Endothelial cell of umbilical vein (primary cell): ENCODE measurements around the gene CASKIN1. TPM values are rescaled to one million over a fixed set of nuclear protein-coding genes. Genes with fewer than 3 reads are reported as not detected.

Experiments used
- BruUV-seq: library from RNA; stranded (reverse); fragments of 400-500 nt; replicated peaks from 2 replicates; lab custom pipeline; 2021; lab: Mats Ljungman, UMichigan
- CTCF ChIA-PET: fragments of 300-600, 350-600 bp; sonication (Branson Sonifier 250); formaldehyde crosslinking; loops from one replicate; lab custom pipeline; 2021; ENCODE audit warnings: antibody characterized with exemption, inconsistent platforms; lab: Charles Lee
- POLR2A ChIA-PET: fragments of 300-600, 350-600 bp; sonication (Branson Sonifier 250); formaldehyde crosslinking; loops from one replicate; lab custom pipeline; 2021; ENCODE audit warnings: antibody characterized with exemption, inconsistent platforms; lab: Charles Lee
- DNase-seq: peaks from one replicate; pipeline ENCODE4 v3.0.0-alpha.2; 2011; ENCODE audit warnings: low read depth, low spot score
- FAIRE-seq: peaks from 2 replicates; lab custom pipeline; 2011; peaks lifted over from hg19 to GRCh38; lab: Jason Lieb, UNC
- H2AFZ ChIP-seq: 2 replicates; pipeline ENCODE4 v1.6.0; 2012; ENCODE audit warnings: low read depth, low read length, control low read depth, inconsistent platforms
- H3K27ac ChIP-seq: 2 replicates; pipeline ENCODE4 v1.5.1; 2011; ENCODE audit warnings: low read depth, mild to moderate bottlenecking, control low read depth, low read length, moderate library complexity; ENCODE audit not compliant: insufficient read depth
- H3K27me3 ChIP-seq, 2 experiments: 2 replicates each; pipeline versions ENCODE4 v1.6.0 to v1.6.1; 2011; ENCODE audit warnings: low read length in 2 of 2, mixed read lengths in 1 of 2; ENCODE audit not compliant: control insufficient read depth in 2 of 2, insufficient read depth in 2 of 2
- H3K36me3 ChIP-seq, 2 experiments: 2 replicates in 1 of 2; 3 replicates in 1 of 2; pipeline ENCODE4 v1.5.1; 2011; ENCODE audit warnings: low read length in 2 of 2, mild to moderate bottlenecking in 1 of 2, moderate library complexity in 1 of 2; ENCODE audit not compliant: control insufficient read depth in 2 of 2, insufficient read depth in 2 of 2; ENCODE audit errors: extremely low read depth in 1 of 2
- H3K4me1 ChIP-seq: 3 replicates; pipeline ENCODE4 v1.5.1; 2011; ENCODE audit warnings: mild to moderate bottlenecking, low read length; ENCODE audit not compliant: control insufficient read depth, insufficient read depth; ENCODE audit errors: extremely low read depth
- H3K4me2 ChIP-seq: 2 replicates; pipeline ENCODE4 v1.6.1; 2011; ENCODE audit warnings: low read length, control low read depth, mixed read lengths; ENCODE audit not compliant: insufficient read depth
- H3K4me3 ChIP-seq, 3 experiments: fragments of 200-600 bp in 1 of 3; sonication (generic), shearing (Covaris generic) in 1 of 3; replicated peaks in 1 of 3; 2 replicates each; pipeline ENCODE4 v1.5.1; 2011 to 2016; ENCODE audit warnings: control low read depth in 3 of 3, low read length in 3 of 3, mild to moderate bottlenecking in 2 of 3, inconsistent platforms in 1 of 3, low read depth in 1 of 3, moderate library complexity in 1 of 3; ENCODE audit not compliant: insufficient read depth in 1 of 3
- H3K79me2 ChIP-seq: 2 replicates; pipeline ENCODE4 v1.6.0; 2012; ENCODE audit warnings: low read length, inconsistent platforms; ENCODE audit not compliant: control insufficient read depth, insufficient read depth
- H3K9ac ChIP-seq: replicated peaks from 2 replicates; pipeline ENCODE3; 2011; ENCODE audit warnings: low read length, control low read depth; ENCODE audit not compliant: insufficient read depth; ENCODE audit errors: extremely low read depth
- H3K9me1 ChIP-seq: replicated peaks from 3 replicates; pipeline ENCODE4 v1.6.0; 2011; ENCODE audit warnings: mild to moderate bottlenecking, low read length; ENCODE audit not compliant: control insufficient read depth, insufficient read depth; ENCODE audit errors: extremely low read depth
- H3K9me3 ChIP-seq: replicated peaks from 2 replicates; pipeline ENCODE4 v1.5.1; 2012; ENCODE audit warnings: low read length, inconsistent platforms; ENCODE audit not compliant: control insufficient read depth, insufficient read depth
- H4K20me1 ChIP-seq: replicated peaks from 2 replicates; pipeline ENCODE3; 2011; ENCODE audit warnings: mild to moderate bottlenecking, low read length; ENCODE audit not compliant: control insufficient read depth, insufficient read depth; ENCODE audit errors: extremely low read depth
- CTCF ChIP-seq, 2 donors: IDR thresholded peaks; 1 replicate in 1 of 2; 2 replicates in 1 of 2; pipeline ENCODE4 v1.5.1; 2011; ENCODE audit warnings: low read length in 2 of 2, mild to moderate bottlenecking in 2 of 2, moderate library complexity in 2 of 2, control low read depth in 1 of 2, inconsistent platforms in 1 of 2, low read depth in 1 of 2; ENCODE audit not compliant: insufficient read depth in 1 of 2; ENCODE audit errors: extremely low read depth in 1 of 2
- EZH2 ChIP-seq: IDR thresholded peaks from 2 replicates; pipeline ENCODE4 v1.6.1; 2012; ENCODE audit warnings: borderline replicate concordance, low read depth, mild to moderate bottlenecking, moderate library complexity, low read length, inconsistent platforms; ENCODE audit not compliant: severe bottlenecking
- FOS ChIP-seq: IDR thresholded peaks from 2 replicates; pipeline ENCODE4 v1.6.1; 2011; ENCODE audit warnings: mild to moderate bottlenecking, low read length, moderate library complexity, borderline replicate concordance; ENCODE audit not compliant: insufficient read depth
- GATA2 ChIP-seq: IDR thresholded peaks from 2 replicates; pipeline ENCODE4 v1.7.0; 2011; ENCODE audit warnings: low read depth, mild to moderate bottlenecking, moderate library complexity, mixed read lengths, low read length; ENCODE audit not compliant: insufficient read length, insufficient read depth
- JUN ChIP-seq: IDR thresholded peaks from 2 replicates; pipeline ENCODE4 v1.6.1; 2011; ENCODE audit warnings: borderline replicate concordance, low read depth; ENCODE audit not compliant: insufficient read length, insufficient read depth
- MAX ChIP-seq: IDR thresholded peaks from 2 replicates; pipeline ENCODE4 v1.6.1; 2011; ENCODE audit not compliant: insufficient read depth, insufficient read length
- MYC ChIP-seq: IDR thresholded peaks from one replicate; pipeline ENCODE4 v1.6.1; 2011; ENCODE audit warnings: mild to moderate bottlenecking, low read depth, low read length
- POLR2A ChIP-seq: IDR thresholded peaks from 2 replicates; pipeline ENCODE4 v1.6.1; 2012; ENCODE audit warnings: low read depth, mild to moderate bottlenecking, control low read depth, low read length
- POLR2AphosphoS5 ChIP-seq: IDR thresholded peaks from 2 replicates; pipeline ENCODE4 v1.6.1; 2012; ENCODE audit warnings: low read depth, mild to moderate bottlenecking, control low read depth, low read length, moderate library complexity; ENCODE audit not compliant: insufficient read depth
- dilution Hi-C: fragments of 300-500 bp; cut with MboI; formaldehyde crosslinking; loops from one replicate; pipeline ENCODE4 v1.15.0; 2019; ENCODE audit warnings: low sequenced_read_pairs; ENCODE audit not compliant: extremely low pct_ligation_motif_present
- intact Hi-C: fragments of 100-400 bp; cut with micrococcal nuclease; formaldehyde crosslinking; loops from one replicate; pipeline ENCODE4 v1.10.0; 2022
- polyA plus RNA-seq, 4 experiments: library from polyadenylated mRNA; depleted of rRNA in 3 of 4; stranded (reverse) in 3 of 4; unstranded in 1 of 4; fragments of >200 nt; gene quantifications; 2 replicates each; pipeline versions ENCODE4 v1.2.1 to v1.2.3, GENCODE V29; 2011 to 2012; ENCODE audit warnings: missing spikeins in 1 of 4
- total RNA-seq: library from RNA; stranded (reverse); gene quantifications from 2 replicates; pipeline ENCODE4 v1.2.3, GENCODE V29; 2021

The CASKIN1 gene
- total and polyA plus RNA-seq, 2 donors (not counting 3 experiments of a cell fraction or from before 2014, with no cell fraction given), result 0.11 to 0.58 TPM

GRCh38 chr16:2206780-2207433 lies 10.5 kb upstream of the CASKIN1 start:
- Histone ChIP-seq H2AFZ (no peak overlapping the region), H3K9me3 (no peaks in the 10 kb centered on the region), H3K79me2 (peaks cover 7% of the 10 kb centered on the region), H3K4me2 (no peak overlapping the region), H3K4me1 (peaks cover 10% of the 10 kb centered on the region), H3K9me1 (no peaks in the 10 kb centered on the region), H3K27ac (no peak overlapping the region), H3K36me3 (peaks cover 0 to 22% of the 10 kb centered on the region in 2 experiments), H3K27me3 (no peaks in the 10 kb centered on the region), H3K4me3 (no peak overlapping the region), H4K20me1 (no peaks in the 10 kb centered on the region), H3K9ac (no peak overlapping the region)
- dilution Hi-C loops (no loop called here), intact Hi-C loops (no loop called here)
- no peak for FAIRE-seq
- DNase-seq, result no peak
- ChIA-PET CTCF (no interaction called here), POLR2A (no interaction called here)
- TF ChIP-seq JUN (no peak), POLR2AphosphoS5 (no peak), FOS (no peak), POLR2A (no peak), MAX (no peak)
- no TSS peak for BruUV-seq

- TF ChIP-seq GATA2 (no peak), FOS (no peak), MYC (no peak), EZH2 (no peak), JUN (no peak), CTCF (IDR thresholded peaks at IDR 0.05; ENCODE audit: extremely low read depth in 1 of 2, insufficient read depth in 1 of 2, low read depth in 1 of 2, low read length in 2 of 2) (no peak)
- intact Hi-C loops (no loop called here), dilution Hi-C loops (no loop called here)
- Histone ChIP-seq H3K4me1 (peaks cover 10% of the 10 kb centered on the region), H3K9ac (no peak overlapping the region), H3K9me1 (no peaks in the 10 kb centered on the region), H3K9me3 (no peaks in the 10 kb centered on the region), H3K4me2 (peak overlapping the region; percentile 72), H3K4me3 (peak overlapping the region in 1 of 3 experiments; percentile 91), H3K27ac (no peak overlapping the region), H2AFZ (no peak overlapping the region), H4K20me1 (no peaks in the 10 kb centered on the region), H3K36me3 (peaks cover 0 to 22% of the 10 kb centered on the region in 2 experiments), H3K79me2 (peaks cover 7% of the 10 kb centered on the region), H3K27me3 (no peaks in the 10 kb centered on the region)
- no TSS peak for BruUV-seq
- no peak for DNase-seq
- no peak for FAIRE-seq
- ChIA-PET CTCF (interaction anchor here (1.0 kb wide), 1 partner anchor 50 kb away, joined by 3 read pairs; no protein-coding TSS in a partner anchor), POLR2A (no interaction called here)
Observed at GRCh38 chr16:2206420-2206779, 10.0 kb upstream of the CASKIN1 start.
